ENCODE data around the gene FSD2.
"Not testable (repeated sequence)": the region's sequence is repeated elsewhere in the genome, so short reads cannot be mapped to it uniquely, and the experiment has no call there.

GRCh38 chr15:82821851-82822250, 16.0 kb upstream of the FSD2 start:
- TF ChIP-seq CTCF (conservative IDR thresholded peaks at IDR 0.05); EZH2 (IDR thresholded peaks at IDR 0.05; ENCODE audit: low read depth): not testable (repeated sequence)
